AG04450 (cell line): ENCODE data around the gene TRIO. TPM values are rescaled to one million over a fixed set of nuclear protein-coding genes. Genes with fewer than 3 reads are reported as not detected.

Source experiments
- CTCF ChIA-PET: fragments of 300-600, 350-600 bp; formaldehyde crosslinking; extraction: SDS; loops from one replicate; lab custom pipeline; 2022; ENCODE audit warnings: antibody characterized with exemption, inconsistent platforms; lab: Charles Lee
- POLR2A ChIA-PET: fragments of 350-600 bp; formaldehyde crosslinking; extraction: SDS; loops from one replicate; lab custom pipeline; 2021; ENCODE audit warnings: antibody characterized with exemption, inconsistent platforms; lab: Yijun Ruan, JAX
- DNase-seq: peaks from one replicate; pipeline ENCODE4 v3.0.0-alpha.2; 2011; ENCODE audit warnings: low read depth, low spot score
- H3K27ac ChIP-seq: one replicate; pipeline ENCODE4 v1.5.1; 2012; ENCODE audit warnings: low read depth, low read length, control low read depth
- H3K27me3 ChIP-seq: one replicate; pipeline ENCODE4 v1.6.0; 2012; ENCODE audit warnings: low read length; ENCODE audit not compliant: control insufficient read depth, insufficient read depth
- H3K4me3 ChIP-seq: 2 replicates; pipeline ENCODE4 v1.5.1; 2011; ENCODE audit warnings: mild to moderate bottlenecking, low read depth, low read length, control low read depth
- H3K9me3 ChIP-seq: 2 replicates; pipeline ENCODE4 v1.5.1; 2012; ENCODE audit warnings: low read length; ENCODE audit not compliant: control insufficient read depth, insufficient read depth
- polyA plus RNA-seq: library from polyadenylated mRNA; depleted of rRNA; stranded (reverse); fragments of >200 nt; gene quantifications from 2 replicates; pipeline ENCODE4 v1.2.3, GENCODE V29; 2011
- TF ChIP-seq, protein P1 (sequence below): IDR thresholded peaks from 2 replicates; pipeline ENCODE4 v1.5.1; 2011; ENCODE audit warnings: low read depth, low read length, control low read depth, inconsistent platforms

Gene TRIO
- polyA plus RNA-seq, 1 experiment = 268 TPM

DNA sequence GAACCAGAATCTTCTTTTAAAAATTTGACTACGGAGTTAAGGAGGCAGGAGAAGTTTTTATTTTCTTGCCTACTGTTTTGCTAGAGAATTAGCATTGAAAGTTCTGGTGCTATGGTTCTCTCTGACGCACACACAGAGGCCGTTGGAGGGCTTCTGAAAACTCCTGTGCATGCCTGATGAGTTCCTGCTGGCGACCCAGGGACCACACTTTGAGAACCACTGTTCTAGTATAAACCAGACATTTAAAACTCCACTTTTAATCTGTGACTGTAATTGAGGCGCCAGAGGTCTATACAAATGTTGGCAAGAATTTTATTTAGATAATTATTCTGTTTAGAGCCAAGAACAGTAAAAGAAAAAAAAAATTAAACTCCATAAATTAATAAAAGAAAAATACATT, 338.9 kb downstream of the TRIO start:
- no peak for DNase-seq
- no peaks in the 10 kb centered on the region; the same call in 1 of the 2 replicates for H3K9me3 ChIP-seq
- H3K4me3 ChIP-seq = no peak overlapping the region
- H3K27ac ChIP-seq = no peak overlapping the region
- ChIA-PET CTCF (interaction anchor here (0.6 to 1.2 kb wide), 2 partner anchors 58 to 167 kb away, joined by 3 to 4 read pairs; no protein-coding TSS in a partner anchor), POLR2A (no interaction called here)
- TF ChIP-seq, protein P1, sequence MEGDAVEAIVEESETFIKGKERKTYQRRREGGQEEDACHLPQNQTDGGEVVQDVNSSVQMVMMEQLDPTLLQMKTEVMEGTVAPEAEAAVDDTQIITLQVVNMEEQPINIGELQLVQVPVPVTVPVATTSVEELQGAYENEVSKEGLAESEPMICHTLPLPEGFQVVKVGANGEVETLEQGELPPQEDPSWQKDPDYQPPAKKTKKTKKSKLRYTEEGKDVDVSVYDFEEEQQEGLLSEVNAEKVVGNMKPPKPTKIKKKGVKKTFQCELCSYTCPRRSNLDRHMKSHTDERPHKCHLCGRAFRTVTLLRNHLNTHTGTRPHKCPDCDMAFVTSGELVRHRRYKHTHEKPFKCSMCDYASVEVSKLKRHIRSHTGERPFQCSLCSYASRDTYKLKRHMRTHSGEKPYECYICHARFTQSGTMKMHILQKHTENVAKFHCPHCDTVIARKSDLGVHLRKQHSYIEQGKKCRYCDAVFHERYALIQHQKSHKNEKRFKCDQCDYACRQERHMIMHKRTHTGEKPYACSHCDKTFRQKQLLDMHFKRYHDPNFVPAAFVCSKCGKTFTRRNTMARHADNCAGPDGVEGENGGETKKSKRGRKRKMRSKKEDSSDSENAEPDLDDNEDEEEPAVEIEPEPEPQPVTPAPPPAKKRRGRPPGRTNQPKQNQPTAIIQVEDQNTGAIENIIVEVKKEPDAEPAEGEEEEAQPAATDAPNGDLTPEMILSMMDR = no peak
- H3K27me3 ChIP-seq = no peaks in the 10 kb centered on the region

DNA sequence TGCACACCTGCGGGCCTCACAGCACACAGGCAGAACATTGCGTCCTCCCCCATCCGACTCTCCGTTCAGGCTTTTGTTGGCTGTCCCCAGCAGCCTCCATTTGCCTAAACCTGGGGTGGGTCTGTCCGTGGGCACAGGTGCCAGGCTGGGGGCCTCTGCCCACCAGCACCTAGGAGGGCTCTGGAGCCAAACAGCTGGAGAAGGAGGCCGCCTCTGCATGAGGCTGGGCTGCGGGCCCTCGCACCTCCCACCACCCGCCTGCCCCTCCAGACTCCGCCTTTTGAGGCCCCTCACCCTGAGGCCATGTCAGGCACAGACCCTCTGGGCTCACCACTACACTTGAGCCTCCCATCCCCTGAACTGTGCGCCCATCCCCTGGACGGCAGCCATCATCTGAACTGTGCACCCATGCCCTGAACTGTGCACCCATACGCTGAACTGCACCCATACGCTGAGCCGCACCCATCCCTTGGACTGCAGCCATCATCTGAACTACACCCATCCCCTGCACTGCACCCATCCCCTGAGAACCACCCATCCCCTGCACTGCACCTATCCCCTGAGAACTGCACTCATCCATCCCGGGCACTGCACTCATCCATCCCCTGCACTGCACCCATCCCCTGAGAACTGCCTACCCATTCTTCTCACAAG, 340.5 kb downstream of the TRIO start:
- TF ChIP-seq, protein P1 = no peak
- H3K27ac ChIP-seq = no peak overlapping the region
- DNase-seq = no peak
- H3K4me3 ChIP-seq = no peak overlapping the region
- ChIA-PET CTCF (no interaction called here), POLR2A (interaction anchor here (0.8 kb wide), 1 partner anchor 169 kb away, joined by 3 read pairs; no protein-coding TSS in a partner anchor)
- no peaks in the 10 kb centered on the region for H3K27me3 ChIP-seq
- H3K9me3 ChIP-seq = no peaks in the 10 kb centered on the region; the same call in 1 of the 2 replicates

DNA sequence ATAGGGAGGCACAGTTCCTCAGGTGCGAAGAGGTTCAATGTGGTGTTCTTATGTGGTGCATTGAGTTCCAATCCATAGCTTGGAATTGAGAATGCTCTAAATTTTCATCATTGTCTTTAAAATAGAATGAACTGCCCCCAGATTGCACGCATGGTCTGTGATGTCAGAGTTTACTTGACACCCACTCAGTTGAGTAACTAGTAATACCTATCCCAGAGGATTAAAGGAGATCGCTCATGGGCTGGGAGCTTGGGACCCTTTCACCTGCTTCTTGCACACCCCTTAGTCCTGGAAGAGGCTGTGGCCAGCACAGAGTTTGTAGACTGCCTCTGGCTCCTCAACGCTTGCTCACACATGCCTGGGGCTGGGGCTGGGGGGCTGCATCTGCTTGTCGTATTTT, 343.3 kb downstream of the TRIO start:
- CTCF ChIA-PET = no interaction called here
- no peak for DNase-seq

DNA sequence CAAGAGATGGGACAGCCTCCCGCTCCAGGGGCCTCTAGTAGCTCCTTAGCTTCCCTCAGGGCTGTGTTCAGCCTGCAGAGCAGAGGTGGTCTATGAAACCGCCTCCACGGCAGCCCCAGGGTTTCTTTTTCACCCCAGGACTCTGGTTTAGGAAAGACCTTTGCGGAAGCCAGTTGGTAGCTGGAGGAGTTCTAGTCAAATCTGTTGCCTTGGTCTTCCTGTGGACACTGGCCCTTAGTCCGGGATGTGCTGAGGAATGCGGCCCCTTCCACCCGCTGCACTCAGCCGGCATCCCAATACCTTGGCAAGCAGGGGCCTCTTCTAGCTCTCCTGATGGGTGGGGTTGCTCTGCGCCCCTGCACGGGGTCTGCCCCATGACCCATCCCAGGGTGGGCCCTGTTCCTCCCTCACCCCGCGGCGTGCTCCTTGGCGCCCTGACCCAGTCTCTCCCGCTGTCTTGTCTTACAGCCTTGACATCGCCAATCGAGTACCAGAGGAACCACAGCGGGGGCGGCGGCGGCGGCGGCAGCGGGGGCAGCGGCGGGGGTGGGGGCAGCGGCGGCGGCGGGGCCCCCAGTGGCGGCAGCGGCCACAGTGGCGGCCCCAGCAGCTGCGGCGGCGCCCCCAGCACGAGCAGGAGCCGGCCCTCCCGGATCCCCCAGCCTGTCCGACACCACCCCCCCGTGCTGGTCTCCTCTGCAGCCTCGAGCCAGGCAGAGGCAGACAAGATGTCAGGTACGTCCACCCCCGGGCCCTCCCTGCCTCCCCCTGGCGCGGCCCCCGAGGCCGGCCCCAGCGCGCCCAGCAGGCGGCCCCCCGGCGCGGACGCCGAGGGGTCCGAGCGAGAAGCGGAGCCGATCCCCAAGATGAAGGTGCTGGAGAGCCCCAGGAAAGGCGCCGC, 344.1 kb downstream of the TRIO start:
- no peaks in the 10 kb centered on the region; the same call in 1 of the 2 replicates for H3K9me3 ChIP-seq
- TF ChIP-seq, protein P1 = no peak
- no peaks in the 10 kb centered on the region for H3K27me3 ChIP-seq
- no peak overlapping the region for H3K27ac ChIP-seq
- no peak for DNase-seq
- ChIA-PET POLR2A (no interaction called here), CTCF (no interaction called here)
- H3K4me3 ChIP-seq = no peak overlapping the region

More for the DNA sequence above, 343.3 kb downstream of the TRIO start:
- TF ChIP-seq, protein P1 = no peak
- H3K27me3 ChIP-seq = no peaks in the 10 kb centered on the region
- no peak overlapping the region for H3K27ac ChIP-seq
- H3K9me3 ChIP-seq = no peaks in the 10 kb centered on the region; the same call in 1 of the 2 replicates
- no peak overlapping the region for H3K4me3 ChIP-seq
- POLR2A ChIA-PET = no interaction called here
